GM18511 (cell line): ENCODE results near the gene PRKAR2B.
"Not testable (repeated sequence)": the region's sequence is repeated elsewhere in the genome, so short reads cannot be mapped to it uniquely, and the experiment has no call there.

Experiments used
- ATAC-seq: cut with Tn5 transposase; IDR thresholded peaks from one replicate; pipeline ENCODE4 v1.9.1; 2021; ENCODE audit warnings: mild to moderate bottlenecking, moderate library complexity; ENCODE audit not compliant: unreplicated experiment

The PRKAR2B gene

DNA sequence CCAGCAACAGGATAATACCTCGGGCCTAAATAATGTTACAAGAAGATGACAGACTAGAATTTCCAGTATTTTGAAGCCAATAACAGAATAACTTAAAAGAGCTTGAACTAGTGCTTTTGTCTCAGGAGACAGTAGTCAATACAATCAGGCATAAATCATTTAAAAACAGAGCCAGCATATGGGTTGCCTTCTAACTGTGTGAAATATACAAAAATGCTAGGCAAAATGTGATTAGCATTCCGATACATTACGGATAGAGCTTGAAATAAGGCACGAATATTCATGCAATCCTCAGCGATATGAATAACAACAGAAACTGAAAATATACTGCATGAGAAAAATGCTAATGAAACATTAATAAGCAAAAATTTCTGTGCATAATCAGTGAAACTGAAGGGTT is 18.3 kb upstream of the PRKAR2B start:
- ATAC-seq, result no peak

DNA sequence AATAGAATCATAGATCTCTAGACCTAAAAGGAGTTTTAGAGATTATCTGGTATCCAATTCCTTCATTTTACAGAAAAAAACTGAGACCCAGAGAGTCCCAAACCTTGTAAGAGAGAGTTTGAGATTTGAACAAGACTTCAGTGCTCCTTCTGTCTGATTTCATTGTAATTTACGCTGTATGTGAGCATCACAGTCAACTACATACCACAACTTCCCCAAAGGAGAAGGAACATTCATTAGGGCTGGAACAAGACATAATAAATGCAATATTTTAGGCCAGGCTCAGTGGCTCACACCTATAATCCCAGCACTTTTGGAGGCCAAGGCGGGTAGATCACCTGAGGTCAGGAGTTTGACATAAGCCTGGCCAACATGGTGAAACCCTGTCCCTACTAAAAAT is 17.3 kb upstream of the PRKAR2B start:
- ATAC-seq, result no peak

DNA sequence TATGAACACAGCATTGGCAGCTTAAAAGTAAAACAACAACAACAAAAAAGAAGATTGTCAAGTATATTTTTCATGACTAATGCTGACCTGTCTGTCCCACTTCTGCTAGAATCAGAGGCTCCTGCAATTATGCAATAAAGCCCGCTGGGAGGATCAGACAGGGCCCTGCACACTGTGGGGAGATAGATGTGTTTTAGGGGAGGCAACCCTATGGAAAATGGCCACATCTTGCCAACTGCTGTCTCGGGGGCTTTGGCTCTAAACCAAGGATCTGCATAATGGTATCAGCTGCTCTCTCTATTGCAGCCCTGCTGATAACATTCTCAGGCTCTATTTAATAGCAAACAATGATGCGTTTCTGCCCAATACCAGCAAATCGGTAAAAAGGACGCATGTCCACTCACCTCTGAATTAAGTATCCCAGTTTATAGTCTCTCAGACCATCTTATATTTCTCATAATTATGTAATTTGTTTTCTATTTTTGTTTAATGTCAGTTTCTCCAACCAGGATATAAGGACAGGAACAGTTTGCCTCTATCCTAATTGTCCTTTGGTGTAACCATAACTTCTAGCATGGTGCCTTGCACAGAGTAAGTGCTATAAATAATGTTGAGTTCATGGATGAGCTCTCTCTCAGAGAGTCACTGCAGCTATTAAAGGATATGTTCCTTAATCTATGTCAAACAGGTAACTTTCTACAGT is 15.3 kb upstream of the PRKAR2B start:
- no peak for ATAC-seq

DNA sequence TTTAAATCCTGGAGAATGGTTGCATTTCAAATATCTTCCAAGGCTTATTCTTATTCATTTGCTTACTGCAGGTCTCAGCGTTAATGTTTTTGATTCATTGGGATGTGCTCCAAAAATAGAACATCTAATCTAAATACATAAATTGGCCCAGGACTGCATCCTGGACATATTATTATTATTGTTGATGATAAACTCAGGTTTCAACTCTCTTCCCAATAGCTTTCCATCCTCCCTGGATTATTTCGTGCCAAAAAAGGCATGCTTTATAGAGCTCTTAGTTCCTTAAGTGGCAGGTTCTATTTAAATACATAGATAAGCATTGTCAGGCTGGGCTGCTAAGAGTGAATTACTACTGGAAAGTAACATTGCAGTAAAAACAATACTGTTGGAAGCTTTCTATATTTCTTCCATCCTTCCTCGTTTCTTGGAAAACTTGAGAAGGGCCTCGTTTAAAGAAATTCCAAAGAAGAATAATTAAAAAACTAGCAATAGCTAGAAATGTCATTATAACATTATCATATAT is 14.7 kb upstream of the PRKAR2B start:
- no peak for ATAC-seq

DNA sequence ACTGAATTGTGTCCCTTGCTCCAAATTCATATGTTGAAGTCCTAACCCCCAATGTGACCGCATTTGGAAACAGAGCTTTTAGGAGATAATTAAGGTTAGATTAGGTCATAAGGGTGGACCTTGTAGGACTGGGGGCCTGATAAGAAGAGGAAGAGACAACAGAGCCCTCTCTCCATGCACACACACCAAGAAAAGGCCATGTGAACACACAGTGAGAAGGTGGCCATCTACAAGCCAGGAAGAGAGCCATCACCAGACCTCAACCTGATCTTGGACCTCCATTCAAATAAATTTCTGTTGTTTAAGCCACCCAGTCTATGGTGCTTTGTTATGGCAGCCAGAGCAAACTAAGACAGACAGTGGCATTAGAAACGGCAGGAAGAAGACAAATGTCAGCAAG is 12.5 kb upstream of the PRKAR2B start:
- ATAC-seq, result no peak

DNA sequence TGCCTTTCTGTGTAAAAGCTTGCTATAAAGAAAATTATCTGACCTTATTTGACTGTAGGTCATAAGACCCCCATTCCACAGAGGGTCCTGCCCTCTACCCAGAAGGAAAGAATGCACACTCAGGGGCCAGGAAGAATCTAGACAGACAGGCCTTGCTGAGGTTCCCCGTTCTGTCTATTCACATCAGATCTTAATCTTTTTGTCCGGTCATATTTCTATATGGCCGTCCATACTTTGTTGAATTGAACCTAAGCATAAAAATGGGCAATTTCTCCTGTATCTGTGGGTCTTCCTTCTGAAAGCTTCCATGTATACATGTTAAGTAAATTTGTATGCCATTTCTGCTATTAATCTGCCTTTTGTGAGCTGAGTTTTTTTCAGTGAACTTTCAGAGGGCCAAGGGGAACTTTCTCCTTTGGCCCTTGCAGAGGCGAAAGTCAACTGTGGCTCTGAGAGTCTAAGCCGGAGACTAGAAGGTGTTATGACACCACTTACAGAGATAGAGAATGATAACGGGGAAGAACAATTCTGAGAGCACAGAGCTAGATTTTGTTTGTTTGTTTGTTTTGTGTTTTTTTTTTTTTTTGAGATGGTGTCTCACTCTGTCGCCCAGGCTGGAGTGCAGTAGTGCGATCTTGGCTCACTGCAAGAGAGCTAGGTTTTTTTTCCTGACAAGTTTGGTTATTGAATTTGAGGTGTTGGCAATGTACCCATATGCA is 11.6 kb upstream of the PRKAR2B start:
- no peak for ATAC-seq

DNA sequence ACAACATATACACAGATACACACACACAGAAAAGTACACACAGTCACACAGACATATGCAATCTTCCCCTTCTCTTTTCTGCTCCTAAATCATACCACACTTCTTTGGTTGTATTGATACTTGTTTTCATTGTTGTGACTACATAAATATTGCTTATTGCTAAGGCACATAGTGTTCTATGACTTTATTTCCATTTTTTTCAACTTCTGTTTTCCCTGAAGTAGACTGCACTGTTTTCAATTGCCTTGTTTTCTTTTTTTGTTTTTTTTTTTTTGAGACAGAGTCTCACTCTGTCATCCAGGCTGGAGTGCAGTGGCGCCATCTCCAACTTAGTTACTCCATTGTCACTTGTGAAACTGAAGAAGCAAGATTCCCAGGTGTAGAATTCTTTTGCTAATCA is 10.0 kb upstream of the PRKAR2B start:
- ATAC-seq, result no peak

DNA sequence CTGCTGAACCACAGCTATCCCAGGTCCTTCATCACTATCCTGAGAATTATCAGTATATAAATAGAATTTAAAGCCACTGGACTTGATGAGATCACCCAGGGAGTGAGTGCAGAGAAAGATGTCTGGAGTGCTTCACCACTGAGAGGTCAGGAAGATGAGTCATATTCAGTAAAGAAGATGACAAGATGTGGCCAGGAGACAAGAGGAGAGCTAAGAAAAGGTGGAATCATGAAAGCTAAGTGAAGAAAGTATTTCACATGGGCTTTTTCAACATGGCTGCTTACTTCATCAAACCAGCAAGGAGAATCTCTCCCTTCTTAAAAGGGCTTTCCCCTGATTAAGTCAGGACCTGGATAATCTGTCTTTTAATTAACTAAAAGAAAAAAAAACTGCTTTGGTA is 9.1 kb upstream of the PRKAR2B start:
- no peak for ATAC-seq

DNA sequence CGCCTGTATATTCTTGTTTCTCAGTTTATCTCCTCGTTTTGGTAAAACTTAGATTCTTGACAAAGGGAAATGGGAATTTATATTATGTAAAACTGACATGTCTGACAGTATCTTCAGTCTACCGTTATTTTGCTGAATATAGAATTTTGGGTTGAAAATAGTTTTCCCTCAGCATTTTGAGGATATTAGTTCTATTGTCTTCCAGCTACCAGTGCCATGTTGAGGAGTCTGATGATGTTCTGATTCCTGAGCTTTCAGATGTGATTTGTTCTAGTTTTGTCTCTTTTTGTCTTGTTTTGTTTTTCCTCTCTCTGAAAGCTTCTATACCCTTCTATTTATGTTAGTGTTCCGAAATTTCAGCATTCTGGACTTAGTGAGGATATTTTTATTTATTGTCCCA is 8.0 kb upstream of the PRKAR2B start:
- no peak for ATAC-seq

DNA sequence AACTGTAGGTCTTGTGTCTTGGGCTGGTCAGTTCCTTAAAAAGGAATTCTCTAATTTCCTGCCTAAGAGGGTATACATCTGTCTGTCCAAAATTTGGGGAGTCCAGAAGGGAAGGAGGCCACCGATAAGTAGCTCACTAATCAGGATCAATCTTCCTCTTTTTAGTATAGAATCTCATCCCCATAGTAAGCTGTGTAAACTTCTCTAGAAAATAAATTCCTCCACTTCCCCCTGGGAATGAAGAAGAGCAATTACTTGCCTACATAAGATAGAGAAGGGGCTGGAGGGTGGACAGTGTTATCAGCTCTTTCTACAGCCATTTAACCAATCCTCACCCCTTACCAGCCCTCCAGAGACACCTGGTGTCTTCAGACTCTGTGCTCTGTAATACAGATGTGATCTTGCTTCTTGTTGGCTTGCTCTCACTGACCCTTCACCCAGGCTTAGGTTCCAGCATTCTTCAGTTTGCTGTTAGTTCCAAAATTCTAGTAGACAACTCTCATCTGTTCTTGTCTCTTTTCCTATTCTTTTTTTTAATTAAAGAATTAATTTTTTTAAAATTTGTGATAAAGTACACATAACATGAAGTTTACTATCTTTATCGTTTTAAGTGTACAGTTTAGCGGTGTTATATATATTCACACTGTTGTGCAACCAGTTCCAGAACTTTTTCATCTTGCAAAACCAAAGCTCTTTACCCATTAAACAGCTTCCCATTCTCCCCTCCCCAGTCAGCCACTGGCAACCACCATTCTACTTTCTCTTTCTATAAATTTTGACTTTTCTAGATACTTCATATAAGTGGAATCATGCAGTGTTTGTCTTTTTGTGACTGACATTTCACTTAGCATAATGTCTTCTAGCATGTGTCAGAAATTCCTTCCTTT is 6.5 kb upstream of the PRKAR2B start:
- no peak for ATAC-seq

DNA sequence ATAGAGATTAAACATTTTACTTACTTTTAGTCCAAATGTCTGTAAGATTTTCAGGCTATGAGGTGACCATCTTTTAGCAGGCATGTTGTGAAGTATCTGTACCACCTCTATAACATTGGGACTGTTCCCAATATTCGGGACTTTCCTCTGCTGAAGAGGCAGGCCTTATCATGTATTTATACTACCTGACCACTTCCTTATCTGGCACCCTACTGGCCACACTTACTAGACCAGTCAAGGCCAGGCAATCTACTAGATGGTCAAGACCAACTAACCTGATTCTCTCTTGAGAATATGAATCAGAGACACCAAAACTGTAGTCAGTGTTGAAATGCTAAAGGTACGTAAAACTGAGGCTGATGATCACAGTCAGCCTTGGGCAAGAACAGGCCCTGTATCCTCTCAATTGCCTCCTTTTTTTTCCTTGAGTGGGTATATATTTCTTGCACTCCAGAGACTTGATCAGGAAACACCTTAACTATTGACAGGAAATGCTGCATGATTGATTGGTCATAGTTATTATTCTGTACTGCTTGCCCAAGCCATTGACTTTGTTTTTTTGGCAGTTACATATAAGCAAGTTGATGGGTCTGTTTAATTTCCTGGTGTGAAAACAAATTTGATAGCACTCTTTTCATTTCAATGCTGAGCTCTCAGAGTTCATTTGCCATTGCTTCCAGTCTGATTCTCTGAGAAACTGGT is 5.2 kb upstream of the PRKAR2B start:
- no peak for ATAC-seq

DNA sequence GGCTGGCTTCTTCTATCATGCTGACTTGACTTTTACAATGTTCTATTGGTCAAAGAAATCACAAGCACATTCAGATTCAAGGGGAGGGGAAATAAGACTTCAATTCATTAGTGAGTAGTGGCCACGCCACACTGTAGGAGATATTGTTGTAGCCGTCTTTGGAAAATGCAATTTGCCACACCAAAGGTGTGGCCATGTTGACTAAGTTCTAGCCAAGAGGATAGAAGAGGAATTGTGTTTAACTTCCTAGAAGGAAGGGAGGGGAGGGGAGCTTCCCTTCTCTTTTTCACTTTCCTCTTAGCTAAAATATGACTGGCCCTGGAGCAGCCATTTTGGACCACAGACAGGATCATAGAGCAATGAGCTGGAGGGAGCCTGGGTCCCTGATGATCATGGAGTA is 3.4 kb upstream of the PRKAR2B start:
- no peak for ATAC-seq

DNA sequence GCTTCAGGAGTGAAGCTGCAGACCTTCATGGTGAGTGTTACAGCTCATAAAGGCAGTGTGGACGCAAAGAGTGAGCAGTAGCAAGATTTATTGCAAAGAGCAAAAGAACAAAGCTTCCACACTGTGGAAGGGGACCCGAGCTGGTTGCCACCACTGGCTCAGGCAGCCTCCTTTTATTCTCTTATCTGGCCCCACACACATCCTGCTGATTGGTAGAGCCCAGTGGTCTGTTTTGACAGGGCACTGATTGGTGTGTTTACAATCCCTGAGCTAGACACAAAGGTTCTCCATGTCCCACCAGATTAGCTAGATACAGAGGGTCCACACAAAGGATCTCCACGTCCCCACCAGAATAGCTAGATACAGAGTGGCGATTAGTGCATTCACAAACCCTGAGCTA is 2.7 kb upstream of the PRKAR2B start:
- not testable (repeated sequence) for ATAC-seq

DNA sequence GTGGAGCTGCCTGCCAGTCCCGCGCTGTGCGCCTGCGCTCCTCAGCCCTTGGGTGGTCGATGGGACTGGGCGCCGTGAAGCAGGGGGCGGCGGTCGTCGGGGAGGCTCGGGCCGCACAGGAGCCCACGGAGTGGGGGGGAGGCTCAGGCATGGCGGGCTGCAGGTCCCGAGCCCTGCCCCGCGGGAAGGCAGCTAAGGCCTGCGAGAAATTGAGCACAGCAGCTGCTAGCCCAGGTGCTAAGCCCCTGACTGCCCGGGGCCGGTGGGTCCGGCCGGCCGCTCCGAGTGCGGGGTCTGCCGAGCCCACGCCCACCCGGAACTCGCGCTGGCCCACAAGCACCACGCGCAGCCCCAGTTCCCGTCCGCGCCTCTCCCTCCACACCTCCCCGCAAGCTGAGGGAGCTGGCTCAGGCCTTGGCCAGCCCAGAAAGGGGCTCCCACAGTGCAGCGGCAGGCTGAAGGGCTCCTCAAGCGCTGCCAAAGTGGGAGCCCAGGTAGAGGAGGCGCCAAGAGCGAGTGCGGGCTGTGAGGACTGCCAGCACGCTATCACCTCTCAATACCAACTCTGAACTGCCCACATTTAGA is 2.1 kb upstream of the PRKAR2B start:
- ATAC-seq, result not testable (repeated sequence)

DNA sequence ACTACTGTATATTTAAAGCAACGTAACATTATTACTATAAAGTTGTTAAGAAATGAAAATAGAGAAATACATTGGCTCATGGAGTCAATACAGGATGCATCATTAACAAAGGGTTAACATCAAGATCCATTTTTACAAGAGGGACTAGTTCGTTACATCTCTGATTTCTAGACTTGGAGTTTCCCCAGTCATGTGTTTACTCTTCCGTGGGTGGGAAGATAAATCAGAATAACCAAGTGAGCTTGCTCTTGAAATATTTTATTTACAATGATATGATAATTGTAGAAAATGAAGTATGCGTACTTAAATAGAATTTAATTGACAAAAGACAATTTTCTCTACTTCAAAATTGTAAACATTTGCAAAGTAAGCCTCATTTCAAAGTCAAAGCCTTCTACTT is 1.0 kb upstream of the PRKAR2B start:
- ATAC-seq, result no peak

DNA sequence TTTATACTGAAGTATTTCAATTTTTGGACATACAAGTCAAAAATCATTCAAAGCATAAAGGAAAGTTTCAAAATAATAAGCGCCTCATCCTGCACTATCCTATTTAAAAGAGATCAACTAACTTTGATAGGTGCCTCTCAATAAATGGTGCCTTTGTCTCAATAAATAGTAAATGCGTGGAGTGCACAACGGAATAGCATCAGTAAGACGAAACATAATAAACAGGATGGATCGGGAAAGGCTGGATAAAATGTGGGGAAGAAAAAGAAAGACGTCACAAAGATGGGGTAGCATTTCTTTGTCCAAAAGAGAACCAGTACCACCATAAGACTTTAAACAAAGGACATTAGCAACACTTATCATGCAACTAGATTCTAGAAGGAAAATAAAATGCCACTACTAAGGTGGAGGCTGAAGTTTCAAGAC is 571 bp upstream of the PRKAR2B start:
- no peak for ATAC-seq

DNA sequence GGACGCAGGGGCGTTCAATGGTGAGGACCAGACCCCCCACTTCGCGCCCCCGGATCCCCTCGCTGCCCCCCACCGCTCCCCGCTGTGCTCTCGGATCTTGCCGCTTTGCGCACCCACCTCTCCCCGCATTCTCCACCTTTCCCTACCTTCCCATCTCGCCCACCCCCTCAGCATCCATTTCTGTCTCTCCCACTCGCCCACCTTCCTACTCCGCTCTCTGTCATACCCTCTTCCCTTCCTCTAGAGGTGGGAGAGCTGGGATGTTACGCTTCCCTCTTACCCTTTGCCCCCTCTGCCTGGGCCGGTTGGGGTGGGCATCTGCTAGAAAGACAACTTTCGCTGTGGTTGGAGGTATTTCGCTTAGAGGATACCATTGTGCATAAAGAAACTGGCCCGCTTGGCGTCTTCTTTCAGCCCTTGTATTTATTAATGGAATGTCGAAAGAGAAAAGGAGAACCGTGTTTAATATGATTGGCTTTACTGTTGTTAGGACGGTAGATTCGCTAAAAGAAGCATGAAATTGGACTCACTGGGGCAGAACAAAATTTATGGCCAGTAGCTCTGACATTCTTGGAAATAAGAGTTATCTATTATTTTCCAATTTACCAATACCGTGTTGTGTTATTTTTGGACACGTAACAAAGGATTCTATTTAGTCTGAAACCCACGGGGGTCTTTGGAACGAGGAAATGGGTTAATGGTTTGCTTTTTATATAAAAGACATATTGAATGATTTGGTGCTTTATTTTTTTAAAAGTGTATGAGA is 873 bp downstream of the PRKAR2B start:
- no peak for ATAC-seq

DNA sequence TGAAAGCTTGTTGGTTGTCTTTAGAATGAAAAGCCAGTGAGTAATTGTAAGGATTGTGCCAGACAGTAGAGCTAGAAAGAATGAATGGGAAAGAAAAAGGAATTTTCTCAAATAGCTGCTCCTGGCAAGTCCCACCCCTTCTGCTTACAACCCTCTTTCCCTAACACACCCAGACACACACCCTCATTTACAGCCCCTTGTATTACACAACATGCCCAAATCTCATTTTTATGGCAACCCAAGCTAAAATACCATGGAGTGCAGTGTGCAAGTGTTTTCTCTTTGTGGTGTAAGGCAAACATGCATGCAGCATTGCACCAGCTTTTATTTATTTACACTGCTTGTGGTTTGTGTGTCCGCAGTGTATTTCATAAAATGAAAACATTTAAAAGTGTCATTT is 1.5 kb downstream of the PRKAR2B start:
- no peak for ATAC-seq

DNA sequence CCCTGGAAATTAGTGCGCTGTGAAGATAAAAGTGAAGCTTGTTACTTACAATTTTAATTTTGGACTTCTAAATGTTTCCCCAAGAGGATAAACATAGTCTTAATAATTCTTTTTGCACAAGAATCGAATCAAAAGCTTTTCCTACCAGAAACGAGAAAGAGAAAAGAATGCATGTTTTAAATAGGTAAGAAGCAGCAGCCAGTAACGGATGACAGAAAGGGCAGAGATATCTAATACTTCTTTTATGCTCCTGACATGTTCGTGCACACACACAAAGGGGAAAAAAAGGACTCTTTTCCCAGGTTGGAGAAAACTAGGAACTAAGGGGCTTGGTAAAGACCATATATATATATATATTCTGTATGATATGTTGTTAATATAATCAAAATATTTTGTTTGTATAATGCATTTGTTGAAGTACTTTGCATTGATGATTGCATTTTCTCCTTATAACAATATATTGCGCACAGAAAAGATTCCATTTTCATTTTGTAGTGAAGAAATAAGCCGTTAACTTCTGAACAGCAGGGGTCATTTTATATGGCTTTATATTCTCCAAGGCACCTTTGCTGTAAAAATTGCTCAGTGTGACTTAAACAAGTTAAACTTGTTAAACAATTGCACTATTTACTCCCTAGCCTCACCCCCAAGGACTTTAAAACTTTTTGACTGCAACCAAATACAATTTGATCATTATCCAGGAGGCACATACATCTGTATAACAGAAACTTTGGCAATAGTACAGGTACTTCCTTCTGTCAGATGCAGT is 2.2 kb downstream of the PRKAR2B start:
- no peak for ATAC-seq
